Stomach (tissue), 4 donors: Measurements from ENCODE around the gene RAB2B.

Experiments used
- CTCF ChIP-seq, 7 experiments: fragments of 450-650 bp in 4 of 7; fragments of 200-600 bp in 3 of 7; sonication (generic) in 3 of 7; IDR thresholded peaks; one replicate each; pipeline ENCODE4 v1.5.1; 2016 to 2019; ENCODE audit warnings: antibody characterized with exemption in 7 of 7, control low read depth in 2 of 7, mild to moderate bottlenecking in 1 of 7
- EP300 ChIP-seq: sonication (generic); formaldehyde crosslinking; IDR thresholded peaks from one replicate; pipeline ENCODE4 v1.6.1; 2017; ENCODE audit warnings: antibody characterized with exemption
- POLR2A ChIP-seq, 4 donors: fragments of 450-650 bp; IDR thresholded peaks; one replicate each; pipeline ENCODE4 v1.6.1; 2016; ENCODE audit warnings: antibody characterized with exemption in 4 of 4, control low read depth in 2 of 4, mild to moderate bottlenecking in 1 of 4, moderate library complexity in 1 of 4
- POLR2AphosphoS5 ChIP-seq, 3 donors: sonication (generic); formaldehyde crosslinking; IDR thresholded peaks; one replicate each; pipeline ENCODE4 v1.6.1; 2016; ENCODE audit warnings: antibody characterized with exemption in 3 of 3

- no peak for TF ChIP-seq CTCF (IDR thresholded peaks at IDR 0.05)
- TF ChIP-seq POLR2A (IDR thresholded peaks at IDR 0.05): no peak
- no peak for TF ChIP-seq EP300
- no peak for TF ChIP-seq POLR2AphosphoS5 (IDR thresholded peaks at IDR 0.05)
Measured at GRCh38 chr14:21525571-21525961, 48.8 kb upstream of the RAB2B start.
